Left lobe of liver (tissue), 2 donors: ENCODE results near the gene HCN3. TPM values are rescaled to one million over a fixed set of nuclear protein-coding genes. Genes with fewer than 3 reads are reported as not detected.
"Not testable (repeated sequence)": the region's sequence is repeated elsewhere in the genome, so short reads cannot be mapped to it uniquely, and the experiment has no call there.

ENCODE experiments used
- ATAC-seq: fragments of 200-7000 bp; cut with Tn5 transposase; one replicate; pipeline ENCODE4 v1.9.1; 2020; ENCODE audit warnings: mild to moderate bottlenecking, moderate library complexity
- DNase-seq: peaks from one replicate; pipeline ENCODE4 v3.0.0-alpha.2; 2020; ENCODE audit warnings: low spot score
- total RNA-seq: library from RNA; stranded (reverse); gene quantifications from one replicate; pipeline ENCODE4 v1.2.1, GENCODE V29; 2021
- donor health status: DM: no; HTN: no; CAD: no; lungs with moderate emphysema.
- donor health status: DM: no; HTN: yes; CAD: no.

The HCN3 gene
- 2.5 TPM for total RNA-seq

DNA sequence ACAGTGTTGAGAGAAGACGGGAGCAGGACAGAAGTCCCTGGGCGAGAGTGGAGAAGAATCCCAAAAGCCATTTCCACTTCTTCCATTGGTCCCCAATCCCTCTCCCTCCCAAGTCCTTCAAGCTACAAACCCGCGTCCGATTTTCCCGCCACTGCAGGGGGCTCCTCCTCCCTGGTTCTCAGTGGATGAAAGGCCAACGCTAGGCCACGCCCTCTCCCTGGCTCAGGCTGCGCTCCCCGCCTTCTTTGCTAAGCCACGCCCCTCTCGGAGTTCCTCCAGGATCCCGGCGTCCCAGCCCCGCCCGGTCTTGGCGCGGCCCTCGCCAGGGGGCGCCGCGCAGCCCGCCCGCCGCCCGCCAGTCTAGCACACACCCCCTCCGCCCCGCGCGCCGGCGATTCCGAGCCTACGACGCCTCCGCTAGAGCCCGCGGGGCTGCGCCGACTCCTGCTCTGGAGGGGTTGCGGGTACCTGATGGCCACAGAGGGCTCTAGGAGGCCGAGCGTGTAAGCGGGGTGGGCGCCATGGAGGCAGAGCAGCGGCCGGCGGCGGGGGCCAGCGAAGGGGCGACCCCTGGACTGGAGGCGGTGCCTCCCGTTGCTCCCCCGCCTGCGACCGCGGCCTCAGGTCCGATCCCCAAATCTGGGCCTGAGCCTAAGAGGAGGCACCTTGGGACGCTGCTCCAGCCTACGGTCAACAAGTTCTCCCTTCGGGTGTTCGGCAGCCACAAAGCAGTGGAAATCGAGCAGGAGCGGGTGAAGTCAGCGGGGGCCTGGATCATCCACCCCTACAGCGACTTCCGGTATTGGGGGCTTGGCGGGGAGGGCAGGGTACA lies at the start of gene HCN3:
HCN3 (plus strand) TSS at position 394 of the 832 bp plus-strand sequence; CDS start at position 522, 128 bp downstream.
- peak; percentile 86 for ATAC-seq

DNA sequence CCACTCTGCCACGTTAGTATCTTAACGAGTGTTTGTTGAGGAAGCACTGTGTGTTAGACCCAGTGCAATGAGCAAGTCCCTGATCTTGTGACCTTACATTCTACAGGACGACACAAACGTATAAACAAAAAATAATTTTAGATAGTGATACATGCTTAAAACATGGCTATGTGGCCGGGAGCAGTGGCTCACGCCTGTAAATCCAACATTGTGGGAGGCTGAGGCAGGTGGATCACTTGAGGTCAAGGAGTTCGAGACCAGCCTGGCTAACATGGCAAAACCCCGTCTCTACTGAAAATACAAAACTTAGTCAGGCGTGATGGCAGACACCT lies 49.2 kb upstream of the HCN3 start:
- ATAC-seq (no peak), DNase-seq (no peak)

More for the DNA sequence above, at the start of gene HCN3:
- peak; percentile 98 for DNase-seq

- DNase-seq, ATAC-seq: not testable (repeated sequence)
Measured at GRCh38 chr1:155231302-155231701, 46.0 kb upstream of the HCN3 start.

- not testable (repeated sequence) for ATAC-seq, DNase-seq
Measured at GRCh38 chr1:155232001-155232978, 45.0 kb upstream of the HCN3 start.

GRCh38 chr1:155233502-155233901 lies 43.8 kb upstream of the HCN3 start:
- ATAC-seq, DNase-seq: not testable (repeated sequence)

GRCh38 chr1:155235375-155235774 lies 41.9 kb upstream of the HCN3 start:
- ATAC-seq, DNase-seq: not testable (repeated sequence)

GRCh38 chr1:155236451-155236850 lies 40.8 kb upstream of the HCN3 start:
- ATAC-seq = no peak
- no peak for DNase-seq

- ATAC-seq = peak; percentile 51
- DNase-seq = peak; percentile 81
Measured at GRCh38 chr1:155241069-155241679, 36.1 kb upstream of the HCN3 start.

GRCh38 chr1:155241841-155242264 lies 35.4 kb upstream of the HCN3 start:
- DNase-seq = no peak
- ATAC-seq = no peak

- no peak for ATAC-seq
- DNase-seq = no peak
Measured at GRCh38 chr1:155242805-155243358, 34.4 kb upstream of the HCN3 start.

DNA sequence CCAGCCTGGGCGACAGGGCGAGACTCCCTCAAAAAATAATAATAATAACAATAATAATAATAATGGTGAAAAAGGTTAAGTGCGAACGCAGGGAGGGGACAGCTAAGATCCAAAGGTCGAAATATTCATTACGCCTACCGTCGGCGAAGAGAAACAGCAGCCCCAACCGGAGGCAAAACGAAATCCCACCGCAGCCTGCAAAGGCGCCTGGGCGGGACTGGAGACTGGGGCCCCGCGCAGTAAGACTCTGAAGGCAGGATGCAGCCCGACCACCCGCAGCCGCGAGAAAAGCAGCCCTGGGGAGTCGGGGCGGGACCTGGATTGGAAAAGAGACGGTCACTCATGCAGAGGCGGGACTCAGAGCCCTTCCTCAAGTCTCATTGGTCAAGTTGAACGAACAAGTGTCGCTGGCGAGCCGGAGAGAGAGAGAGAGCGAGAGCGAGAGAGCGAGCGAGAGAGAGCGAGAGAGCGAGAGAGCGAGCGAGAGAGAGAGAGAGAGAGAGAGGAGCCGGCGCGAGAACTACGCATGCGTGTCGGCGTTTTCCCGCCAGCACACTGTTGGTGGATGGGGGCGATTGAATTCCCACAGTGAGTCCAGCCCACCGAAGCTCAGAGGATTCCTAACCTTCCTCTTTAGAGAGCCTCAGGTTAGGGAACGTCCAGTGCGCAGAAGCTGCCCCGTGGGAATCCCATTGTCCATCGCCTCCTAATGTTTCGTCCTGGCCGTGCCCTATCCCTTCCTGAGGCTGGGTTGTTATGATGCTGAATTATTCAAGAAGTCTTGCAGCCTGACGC lies 32.7 kb upstream of the HCN3 start:
- DNase-seq = peak; percentile 97
- peak; percentile 91 for ATAC-seq

DNA sequence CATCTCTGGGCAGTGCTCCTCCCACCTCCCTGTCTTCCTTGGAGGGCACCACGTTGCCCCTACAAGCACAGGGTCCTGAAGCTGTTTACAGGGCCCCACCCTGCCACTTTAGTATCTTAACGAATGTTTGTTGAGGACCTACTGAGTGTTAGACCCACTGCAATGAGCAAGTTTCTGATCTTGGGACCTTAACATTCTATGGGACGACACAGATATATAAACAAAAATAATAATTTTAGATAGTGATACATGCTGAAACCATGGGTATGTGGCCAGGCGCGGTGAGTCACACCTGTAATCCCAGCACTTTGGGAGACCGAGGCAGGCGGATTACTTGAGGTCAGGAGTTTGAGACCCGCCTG lies 32.1 kb upstream of the HCN3 start:
- DNase-seq (no peak), ATAC-seq (no peak)

GRCh38 chr1:155246796-155247195 lies 30.5 kb upstream of the HCN3 start:
- ATAC-seq, DNase-seq: not testable (repeated sequence)

DNA sequence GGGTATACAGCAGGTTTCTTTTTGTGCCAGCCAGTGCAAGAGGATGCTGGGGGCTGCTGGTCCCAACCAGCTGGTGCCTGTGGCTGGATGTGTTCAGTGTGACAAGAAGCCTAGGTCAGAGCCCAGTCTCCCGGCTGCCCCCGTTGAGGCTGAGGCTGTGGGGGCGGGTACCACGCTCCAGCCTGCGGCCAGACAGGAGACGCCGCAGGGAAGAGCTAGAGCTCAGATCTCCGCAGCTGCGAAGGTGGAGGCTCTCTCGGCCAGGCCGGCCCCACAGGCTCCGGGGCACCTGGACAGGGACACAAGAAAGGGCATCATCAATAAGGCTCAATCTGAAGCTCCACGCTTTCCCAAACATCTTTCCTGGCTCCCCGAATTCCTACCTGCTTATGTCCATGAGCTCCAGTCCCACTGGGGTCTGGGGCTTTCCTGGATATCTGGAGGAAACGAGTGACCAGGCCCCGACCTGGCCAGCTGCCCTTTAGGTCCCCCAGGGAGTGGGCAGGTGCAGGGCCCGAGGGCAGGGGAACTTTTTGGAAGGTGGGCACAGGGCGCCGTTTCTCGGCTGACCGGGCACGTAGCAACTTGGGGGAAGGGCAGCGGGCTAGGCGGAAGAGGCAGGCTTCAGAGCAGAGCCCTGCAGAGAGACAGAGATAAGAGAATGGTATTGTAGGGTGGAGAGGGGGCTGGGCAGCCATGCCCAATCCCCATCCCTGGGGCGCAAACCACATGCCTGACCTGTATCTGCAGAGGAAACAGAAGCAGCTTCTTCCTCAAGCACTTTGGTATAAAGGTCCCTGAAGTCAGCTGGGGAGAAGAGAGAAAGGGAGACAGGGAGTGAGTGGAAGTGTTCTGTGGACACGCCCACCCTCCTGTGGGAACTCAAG lies 29.4 kb upstream of the HCN3 start:
- ATAC-seq (no peak), DNase-seq (no peak)

- DNase-seq = no peak
- no peak for ATAC-seq
Measured at GRCh38 chr1:155250246-155250632, 27.0 kb upstream of the HCN3 start.

DNA sequence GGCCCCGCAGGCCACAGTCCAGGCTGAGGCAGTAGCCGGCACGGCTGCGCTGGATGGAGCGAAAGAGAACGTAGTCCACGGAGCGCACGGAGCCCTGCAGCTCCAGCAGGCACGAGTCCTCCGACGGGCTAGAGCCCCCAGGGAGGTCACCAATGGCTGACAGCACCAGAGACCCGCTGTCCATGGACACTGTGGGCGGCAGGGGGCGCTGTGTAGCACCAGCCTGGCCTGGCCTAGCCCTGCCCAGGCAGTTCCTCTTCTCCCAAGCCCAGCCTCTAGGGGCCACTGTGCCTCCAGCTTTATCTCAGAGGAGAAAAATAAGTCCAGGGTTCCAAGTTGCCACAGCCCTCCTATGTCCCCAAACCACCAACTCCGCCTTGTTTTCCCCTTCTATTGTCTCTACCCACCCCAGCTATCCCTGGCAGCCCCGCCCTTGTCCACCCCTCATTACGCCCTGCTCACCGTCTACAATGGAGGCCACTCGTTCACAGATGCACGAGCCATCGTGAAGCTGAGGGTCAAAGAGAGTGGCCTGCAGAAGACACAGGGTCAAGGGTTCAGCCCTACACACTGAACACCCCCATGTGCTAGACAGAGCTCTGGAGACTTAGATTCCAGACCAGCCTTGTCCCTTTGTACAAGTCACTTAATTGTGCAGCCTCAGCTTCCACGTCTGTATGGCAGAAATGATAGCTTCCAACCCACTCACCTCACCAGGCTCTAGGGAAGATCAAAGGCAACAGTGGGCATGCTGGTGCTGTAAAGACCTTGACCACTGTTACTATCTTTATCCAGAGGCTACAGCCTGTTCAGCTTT lies 26.4 kb upstream of the HCN3 start:
- DNase-seq (peak; percentile 88), ATAC-seq (peak; percentile 88)

- DNase-seq (no peak), ATAC-seq (no peak)
Measured at GRCh38 chr1:155251566-155251965, 25.7 kb upstream of the HCN3 start.

GRCh38 chr1:155253208-155253607 lies 24.1 kb upstream of the HCN3 start:
- DNase-seq = no peak

More at GRCh38 chr1:155253208-155253607, 24.1 kb upstream of the HCN3 start:
- ATAC-seq = no peak
